Cardiac ventricle fibroblast (primary cell): ENCODE results near the gene TMEM184B. TPM values are rescaled to one million over a fixed set of nuclear protein-coding genes. Genes with fewer than 3 reads are reported as not detected.

Experiments
- total RNA-seq: library from RNA; depleted of rRNA; stranded (reverse); fragments of >200 nt; gene quantifications from 2 replicates; pipeline ENCODE4 v1.2.3, GENCODE V29; 2015

The TMEM184B gene
- 41.1 and 57.6 TPM in 2 replicates for total RNA-seq

DNA sequence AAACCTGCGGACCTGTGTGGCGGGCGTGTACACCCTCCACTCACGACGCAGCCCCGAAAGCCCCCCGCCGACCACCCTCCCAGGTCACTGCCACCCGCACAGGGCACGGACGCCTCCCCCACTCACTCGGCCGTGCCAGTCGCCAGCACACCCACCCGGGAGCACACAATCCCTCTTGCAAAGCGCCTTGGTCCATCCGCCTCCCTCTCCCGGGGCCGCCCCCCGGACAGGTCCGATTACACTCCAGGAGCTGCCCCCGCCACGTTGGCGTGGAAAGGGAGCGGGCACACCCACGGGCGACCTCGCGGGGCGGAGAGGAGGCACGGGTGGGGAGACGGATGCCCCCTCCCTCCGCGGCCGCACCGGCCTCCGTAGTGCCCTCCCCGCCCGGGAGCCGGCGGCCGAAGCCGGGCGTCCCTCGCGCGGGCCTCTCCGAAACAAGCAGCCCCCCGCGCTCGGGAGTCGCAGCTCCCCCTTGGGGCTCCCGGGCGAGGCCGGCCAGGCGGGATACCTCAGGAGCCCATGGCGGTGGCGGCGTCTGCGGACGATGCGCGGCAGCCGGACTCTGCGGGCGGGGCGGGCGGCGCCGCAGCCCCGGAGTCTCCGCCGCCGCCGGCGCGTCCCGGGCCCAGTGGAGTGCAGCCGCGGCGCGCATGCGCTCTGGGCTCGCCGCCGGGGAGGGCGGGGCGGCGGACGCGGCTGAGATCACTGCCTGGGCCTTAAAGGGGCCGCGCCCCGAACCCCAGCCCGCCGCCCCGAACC is at the start of gene TMEM184B:
TSS of gene TMEM184B (minus strand) at position 638 of the 762 bp plus-strand sequence. CDS start 25,049 bp downstream, outside the sequence.

DNA sequence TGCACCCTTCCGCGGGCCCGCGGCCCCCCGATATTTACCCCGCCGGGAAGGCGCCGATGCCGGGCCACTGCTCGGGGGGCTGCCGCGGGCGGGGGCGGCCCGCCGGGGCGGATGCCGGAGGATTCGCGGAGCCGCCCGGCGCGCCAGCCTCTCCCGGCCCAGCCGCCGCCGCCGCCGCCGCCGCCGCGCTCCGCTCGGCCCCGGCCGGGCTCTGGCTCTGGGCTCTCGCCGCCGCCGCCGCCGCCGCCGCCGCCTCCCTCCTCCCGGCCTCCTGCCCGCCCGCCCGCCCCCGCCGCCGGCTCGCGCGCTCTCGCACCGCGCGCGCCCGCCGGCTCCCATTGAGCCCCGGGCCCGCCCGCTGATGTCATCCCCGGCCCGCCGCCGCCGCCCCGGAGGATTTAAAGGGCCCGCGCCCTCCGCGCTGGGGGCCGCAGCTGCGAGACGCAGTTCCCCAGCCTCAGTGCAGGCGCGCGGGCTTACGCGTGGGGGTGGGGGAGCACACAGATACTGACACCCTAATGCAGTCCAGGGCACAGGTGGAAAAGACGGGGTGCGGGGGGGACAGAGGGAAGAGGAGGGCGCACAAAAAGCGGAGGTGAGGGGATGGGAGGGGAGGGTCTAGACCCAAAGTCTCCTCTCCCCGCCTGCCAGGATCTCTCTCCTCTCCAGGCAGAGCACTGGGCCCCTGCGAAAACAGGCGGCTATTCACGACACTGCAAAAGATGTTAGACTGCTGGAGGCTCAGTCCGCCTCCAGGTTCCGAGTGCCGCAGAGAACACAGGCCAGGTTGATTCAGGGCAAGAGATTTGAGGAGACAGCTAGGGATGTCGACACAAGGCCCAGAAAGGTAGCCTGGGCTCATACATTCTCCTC is 44.5 kb upstream of the TMEM184B start, which contains the start of gene CSNK1E:
TSS of gene CSNK1E (minus strand) at position 312 of the 873 bp plus-strand sequence. CDS start 3,276 bp downstream, outside the sequence.

DNA sequence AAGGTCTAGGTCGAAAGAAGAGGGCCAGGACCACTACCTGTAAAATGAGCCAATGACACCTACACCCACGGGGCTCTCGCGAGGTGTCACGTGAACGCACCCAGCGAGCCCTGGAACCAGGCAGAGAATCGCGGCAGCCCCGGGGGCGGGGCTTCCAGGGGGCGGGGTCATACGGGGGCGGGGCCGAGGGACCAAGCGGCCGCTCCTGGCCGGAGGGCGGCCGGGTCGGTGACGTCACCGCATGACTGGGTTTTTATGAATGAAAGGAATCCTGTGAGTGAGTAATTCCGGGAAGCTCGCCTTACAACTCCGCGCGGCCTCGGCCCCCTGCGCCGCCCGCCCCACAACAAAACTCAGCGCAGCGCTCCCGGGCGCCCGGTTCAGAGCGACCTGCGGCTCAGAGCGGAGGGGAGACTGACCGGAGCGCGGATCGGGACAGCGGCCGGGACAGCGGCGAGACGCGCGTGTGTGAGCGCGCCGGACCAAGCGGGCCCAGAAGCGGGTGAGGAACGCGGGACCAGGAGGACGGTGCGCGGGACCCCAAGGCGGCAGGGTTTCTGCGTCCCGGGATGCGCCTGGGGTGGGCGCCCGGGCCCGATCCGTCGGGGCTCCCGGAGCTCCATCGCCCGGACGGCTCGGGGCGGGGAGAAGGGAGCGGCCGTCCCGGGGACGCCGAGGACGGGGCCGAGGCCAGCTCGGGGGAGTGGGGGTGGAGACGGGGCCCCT is 70.9 kb downstream of the TMEM184B start, which contains the start of gene MAFF:
TSS of gene MAFF (plus strand) at position 284 of the 726 bp plus-strand sequence. CDS start 11,860 bp downstream, outside the sequence.

DNA sequence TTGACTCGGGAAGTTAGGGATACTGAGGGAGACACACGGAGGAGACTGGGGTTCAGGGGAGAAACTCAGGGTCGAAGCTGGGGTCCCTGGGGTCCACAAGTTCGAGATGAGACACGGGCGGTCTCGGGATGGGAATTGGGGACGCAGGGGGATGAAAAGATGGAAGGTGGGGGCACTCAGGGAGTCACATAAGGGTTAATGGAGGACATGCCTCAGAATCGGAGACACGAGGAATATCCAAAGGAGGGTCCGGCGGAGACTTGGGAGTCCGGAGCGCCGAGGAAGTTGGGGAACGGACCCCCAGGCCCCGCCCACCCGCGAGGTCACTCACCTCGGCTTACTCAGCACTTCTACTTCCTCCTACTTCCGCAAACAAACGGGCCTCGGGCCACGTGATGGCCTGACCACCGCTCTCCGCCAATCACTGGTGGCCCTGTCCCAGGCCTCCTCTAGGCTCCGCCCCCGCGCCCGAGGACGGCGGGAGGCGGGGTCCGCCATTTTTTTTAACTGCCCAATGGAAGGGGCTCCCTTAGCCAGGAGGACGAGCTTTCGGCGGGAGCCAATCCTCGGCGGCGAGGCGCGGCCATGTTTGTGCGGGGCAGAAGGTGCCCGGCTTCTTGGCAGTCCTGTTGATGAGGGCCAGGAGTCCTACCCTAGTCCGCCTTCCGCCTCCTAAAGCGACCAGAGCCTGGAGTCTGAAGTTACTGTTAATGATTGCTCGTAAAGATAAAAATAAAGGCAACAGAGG is 91.2 kb downstream of the TMEM184B start, which contains the start of gene PLA2G6:
TSS of gene PLA2G6 (minus strand) at position 378 of the 748 bp plus-strand sequence. CDS start 12,404 bp downstream, outside the sequence.

Other genes starting within 250 kb of the TMEM184B start
- 6.1 and 12.9 TPM in 2 replicates for gene PICK1, start 215.6 kb downstream of the TMEM184B start, total RNA-seq
- 0.34 and 0.62 TPM in 2 replicates for gene SLC16A8, start 188.8 kb downstream of the TMEM184B start, total RNA-seq
- gene BAIAP2L2, start 162.3 kb downstream of the TMEM184B start, total RNA-seq: 3.1 and 3.4 TPM in 2 replicates
- 12.3 and 18.7 TPM in 2 replicates for gene PLA2G6, start 91.2 kb downstream of the TMEM184B start, total RNA-seq
- 10.5 and 14.5 TPM in 2 replicates for gene MAFF, start 71.0 kb downstream of the TMEM184B start, total RNA-seq
- gene CSNK1E, start 44.4 kb upstream of the TMEM184B start, total RNA-seq: 38.1 and 47.5 TPM in 2 replicates
- gene KCNJ4, start 182.2 kb upstream of the TMEM184B start, total RNA-seq: not detected in 2 replicates
- 92.5 and 107 TPM in 2 replicates for gene KDELR3, start 195.1 kb upstream of the TMEM184B start, total RNA-seq
- gene DDX17, start 233.3 kb upstream of the TMEM184B start, total RNA-seq: 200 and 208 TPM in 2 replicates